Renal cortex interstitium (tissue), 11 donors: ENCODE data around the gene SLC9A9. TPM values are rescaled to one million over a fixed set of nuclear protein-coding genes. Genes with fewer than 3 reads are reported as not detected.
"Not testable (repeated sequence)": the region's sequence is repeated elsewhere in the genome, so short reads cannot be mapped to it uniquely, and the experiment has no call there.

ENCODE experiments used
- DNase-seq, 11 donors: peaks; one replicate each; pipeline ENCODE4 v3.0.0-alpha.2; 2013; ENCODE audit warnings: low read depth in 9 of 11, low spot score in 4 of 11; ENCODE audit errors: extremely low read depth in 1 of 11
- polyA plus RNA-seq, 3 donors: library from polyadenylated mRNA; unstranded; fragments of 120-200 nt; gene quantifications; one replicate each; pipeline ENCODE4 v1.2.1, GENCODE V29; 2013; ENCODE audit not compliant: insufficient read length in 3 of 3

Gene SLC9A9
- polyA plus RNA-seq, 3 donors: 4.7 to 6.0 (median 5.6) TPM

DNA sequence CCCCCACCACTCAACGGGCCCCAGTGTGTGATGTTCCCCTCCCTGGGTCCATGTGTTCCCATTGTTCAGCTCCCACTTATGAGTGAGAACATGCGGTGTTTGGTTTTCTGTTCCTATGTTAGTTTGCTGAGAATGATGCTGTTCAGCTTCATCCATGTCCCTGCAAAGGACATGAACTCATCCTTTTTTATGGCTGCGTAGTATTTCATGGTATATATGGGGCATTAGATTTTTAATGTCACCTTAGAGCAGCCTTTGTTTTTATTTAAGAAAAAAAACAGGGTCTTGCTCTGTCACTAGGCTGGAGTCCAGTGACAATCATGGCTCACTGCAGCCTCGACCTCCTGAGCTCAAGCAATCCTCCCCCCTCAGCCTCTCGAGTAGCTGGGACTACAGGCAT is 568.7 kb downstream of the SLC9A9 start:
- not testable (repeated sequence) for DNase-seq

DNA sequence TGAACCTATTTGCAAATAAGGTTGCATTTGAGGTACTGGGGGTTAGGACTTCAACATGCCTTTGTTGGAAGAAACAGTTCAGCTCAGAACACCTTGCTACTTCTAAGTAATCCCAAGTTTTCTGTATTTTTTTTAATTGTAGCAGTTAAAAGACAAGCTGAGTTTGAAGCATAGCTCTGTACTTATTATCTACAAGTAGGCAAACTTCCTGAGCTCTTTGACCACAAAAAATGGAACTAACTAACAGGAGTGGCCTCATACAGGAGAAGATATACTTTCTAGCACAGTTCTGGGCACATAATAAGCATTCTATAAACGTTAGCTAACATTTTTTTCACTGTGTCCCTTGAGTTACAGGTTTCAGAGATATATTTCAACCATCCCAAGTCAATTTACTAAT is 569.5 kb downstream of the SLC9A9 start:
- no peak for DNase-seq

DNA sequence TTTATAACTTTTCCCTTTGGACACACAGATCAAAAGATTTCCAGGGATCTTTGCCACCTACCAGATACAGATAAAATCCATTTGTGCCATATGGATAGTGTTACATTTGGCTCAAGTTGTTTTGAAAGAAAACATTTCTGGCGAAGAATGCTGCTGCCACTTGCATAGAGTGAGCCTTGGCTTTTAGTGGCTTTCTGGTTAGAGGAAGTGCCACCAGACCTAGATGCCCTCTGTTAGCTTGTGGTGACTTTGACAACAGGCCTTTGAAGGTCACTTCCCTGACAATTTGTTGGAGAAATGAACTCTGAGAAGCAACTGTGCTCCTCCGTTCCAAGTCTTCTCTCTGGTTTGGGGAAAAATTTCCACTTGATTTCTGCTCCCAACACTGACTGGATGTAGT is 570.7 kb downstream of the SLC9A9 start:
- DNase-seq: no peak

GRCh38 chr3:143276592-143276991 is 571.7 kb downstream of the SLC9A9 start:
- no peak for DNase-seq

GRCh38 chr3:143273975-143274690 is 574.1 kb downstream of the SLC9A9 start:
- no peak for DNase-seq

- no peak for DNase-seq
Observed at GRCh38 chr3:143271136-143271535, 577.1 kb downstream of the SLC9A9 start.

DNA sequence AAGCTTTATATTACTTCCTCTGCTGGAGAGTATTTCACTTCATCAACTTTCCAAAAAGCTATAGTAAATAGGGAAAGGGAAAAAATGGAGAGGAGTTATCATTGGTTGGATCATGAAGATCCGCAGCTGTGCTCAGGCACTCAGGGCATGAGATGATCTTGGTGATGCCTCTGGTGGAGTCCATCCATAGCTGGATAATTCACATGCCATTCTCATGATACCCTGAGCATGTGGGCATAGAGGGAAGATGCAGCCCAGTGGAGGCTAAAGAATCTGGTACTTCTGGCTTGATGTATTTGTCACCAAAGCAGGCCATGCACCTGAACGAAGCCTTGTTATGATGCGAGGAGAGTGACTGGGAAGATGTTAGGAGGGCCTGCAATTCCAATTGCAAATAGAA is 578.5 kb downstream of the SLC9A9 start:
- DNase-seq: no peak

- DNase-seq: no peak
Observed at GRCh38 chr3:143267989-143268388, 580.3 kb downstream of the SLC9A9 start.

GRCh38 chr3:143266927-143267326 is 581.3 kb downstream of the SLC9A9 start:
- no peak for DNase-seq

GRCh38 chr3:143266511-143266910 is 581.8 kb downstream of the SLC9A9 start:
- DNase-seq: no peak

DNA sequence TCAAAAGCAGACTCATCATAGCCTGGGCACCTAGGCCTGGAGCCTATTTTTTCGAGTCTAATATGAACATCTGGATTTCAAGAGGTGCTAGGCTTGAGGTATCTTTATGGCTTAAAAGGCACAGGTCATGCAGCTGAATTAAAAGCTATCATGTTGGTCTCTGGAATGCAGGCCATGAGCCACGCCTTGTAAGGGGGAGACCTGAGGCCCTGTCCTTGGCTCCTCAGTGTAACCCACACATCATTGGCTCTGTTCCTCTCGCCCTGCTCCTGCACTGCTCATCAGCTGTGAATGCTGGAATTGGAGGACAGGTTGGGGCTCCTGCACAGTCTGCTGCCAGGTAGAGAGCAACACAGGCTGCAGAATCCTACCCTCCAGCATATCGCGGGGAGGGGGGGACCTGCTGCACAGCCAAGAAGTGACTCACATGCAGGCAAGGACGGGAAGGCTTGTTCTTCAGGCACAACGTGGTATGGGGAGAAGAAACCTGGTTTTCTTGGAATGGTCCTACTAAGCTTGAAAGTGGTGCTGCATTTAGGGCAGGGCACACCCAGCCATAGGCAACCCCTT is 582.7 kb downstream of the SLC9A9 start:
- no peak for DNase-seq

GRCh38 chr3:143263852-143264513 is 584.3 kb downstream of the SLC9A9 start:
- no peak for DNase-seq

DNA sequence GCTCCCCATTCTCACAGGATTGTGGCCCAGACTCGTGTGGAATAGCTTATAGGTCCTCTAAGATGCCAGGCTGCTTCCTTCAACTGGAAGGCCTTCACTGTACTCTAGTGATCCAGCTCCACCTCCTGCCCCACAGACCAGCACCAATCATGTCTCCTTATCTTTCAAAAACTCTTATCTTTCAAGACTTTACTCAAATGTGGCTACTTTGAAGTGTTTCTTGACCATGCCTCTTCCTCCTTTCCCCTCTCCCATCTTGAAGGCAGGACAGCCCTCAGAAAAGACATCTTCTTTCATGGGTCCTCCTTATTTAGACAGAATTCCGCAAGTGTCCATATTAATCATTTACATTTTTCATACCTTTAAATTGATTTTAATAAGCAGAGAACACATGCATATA is 586.4 kb downstream of the SLC9A9 start:
- no peak for DNase-seq

- DNase-seq: no peak
Observed at GRCh38 chr3:143258692-143259091, 589.6 kb downstream of the SLC9A9 start.

DNA sequence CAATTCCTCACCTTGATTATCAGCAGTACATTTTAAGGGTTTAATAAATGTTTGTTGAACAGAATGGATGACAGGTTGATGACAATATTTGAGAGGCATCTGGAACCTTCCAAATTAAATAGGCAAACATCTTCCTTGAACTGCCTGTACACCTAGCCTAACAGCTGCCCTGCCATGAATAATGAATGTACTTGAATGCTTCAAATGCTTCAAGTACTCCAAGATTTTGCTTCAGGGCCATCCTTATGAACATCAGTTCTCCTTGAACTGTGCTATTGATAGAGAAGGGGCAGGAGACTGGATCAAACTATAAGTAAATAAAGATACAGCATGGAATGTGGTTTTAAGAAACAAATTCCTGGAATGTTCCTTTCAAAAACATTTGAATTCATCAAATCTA is 591.9 kb downstream of the SLC9A9 start:
- DNase-seq: no peak

DNA sequence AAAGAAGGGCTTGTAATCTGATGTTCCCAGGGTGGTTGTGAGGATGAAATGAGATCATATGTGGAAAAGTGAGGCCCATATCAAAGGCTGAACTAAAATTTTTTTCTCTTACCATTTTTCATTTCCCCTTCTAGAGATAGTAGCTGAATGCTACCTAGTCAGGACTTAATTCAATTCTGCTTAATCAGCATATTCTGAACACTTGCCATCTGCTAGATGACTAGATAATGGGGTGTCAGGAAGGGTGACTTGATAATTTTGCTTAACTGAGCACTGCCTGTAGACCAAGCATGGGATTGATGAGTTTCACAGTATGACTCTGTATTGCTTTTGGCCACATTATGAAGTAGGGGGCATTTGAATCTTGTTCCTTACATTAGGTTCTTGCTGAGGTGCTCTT is 592.5 kb downstream of the SLC9A9 start:
- no peak for DNase-seq

DNA sequence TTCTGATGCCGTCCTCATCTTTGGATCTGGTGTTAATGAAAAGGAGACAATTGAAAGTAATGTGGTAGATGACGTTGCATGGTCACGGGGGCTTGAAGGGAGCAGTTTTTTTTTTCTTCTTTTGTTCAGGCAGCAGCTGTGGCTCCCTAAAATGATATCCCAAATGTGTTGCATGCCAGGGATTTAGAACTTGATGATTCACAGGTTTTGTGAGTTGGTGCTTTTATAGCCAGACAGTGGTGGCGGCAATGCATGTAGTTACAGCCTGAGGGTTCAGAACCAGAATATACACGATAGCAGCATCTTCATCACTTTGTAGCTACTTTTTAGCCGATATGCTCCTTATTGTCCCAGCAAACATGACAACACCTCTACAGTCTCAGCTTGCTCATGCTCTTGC is 595.3 kb downstream of the SLC9A9 start:
- DNase-seq: no peak

DNA sequence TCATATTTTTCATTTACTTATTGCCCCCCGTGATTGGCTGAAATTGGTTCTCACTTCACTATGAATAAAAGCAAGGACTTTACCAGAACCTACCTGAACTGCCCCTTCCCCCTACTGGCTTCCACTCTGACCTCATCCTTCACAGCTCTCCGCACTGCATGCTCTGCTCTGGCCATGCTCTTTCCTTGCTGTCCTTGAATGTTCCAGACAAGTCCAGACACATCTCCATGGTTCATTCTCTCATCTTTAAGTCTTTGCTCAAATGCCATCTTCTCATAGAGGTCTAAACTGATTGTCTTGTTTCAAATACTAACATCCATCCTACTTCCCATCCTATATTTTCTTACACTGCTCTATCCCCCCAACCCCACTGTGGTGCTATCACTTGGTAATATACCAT is 599.3 kb downstream of the SLC9A9 start:
- DNase-seq: no peak

DNA sequence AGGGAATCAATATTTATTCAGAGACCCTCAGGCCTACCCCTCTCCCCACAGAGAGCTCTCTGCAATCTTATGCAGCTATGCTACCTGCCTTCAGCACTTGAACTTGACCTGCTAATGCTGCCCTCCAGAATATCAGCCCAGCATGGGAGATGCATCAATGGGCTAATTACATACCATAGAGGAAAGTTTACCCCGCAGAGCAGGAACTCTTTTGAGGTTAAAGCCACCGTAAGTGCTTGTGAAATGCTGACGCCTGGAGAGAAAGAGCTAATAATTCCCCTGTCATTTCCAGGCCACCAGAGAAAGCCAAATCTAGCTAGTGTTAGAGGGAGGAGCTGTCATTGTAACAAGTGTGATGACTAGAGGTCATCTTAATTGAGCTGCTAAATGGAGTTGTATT is 601.2 kb downstream of the SLC9A9 start:
- DNase-seq: no peak

DNA sequence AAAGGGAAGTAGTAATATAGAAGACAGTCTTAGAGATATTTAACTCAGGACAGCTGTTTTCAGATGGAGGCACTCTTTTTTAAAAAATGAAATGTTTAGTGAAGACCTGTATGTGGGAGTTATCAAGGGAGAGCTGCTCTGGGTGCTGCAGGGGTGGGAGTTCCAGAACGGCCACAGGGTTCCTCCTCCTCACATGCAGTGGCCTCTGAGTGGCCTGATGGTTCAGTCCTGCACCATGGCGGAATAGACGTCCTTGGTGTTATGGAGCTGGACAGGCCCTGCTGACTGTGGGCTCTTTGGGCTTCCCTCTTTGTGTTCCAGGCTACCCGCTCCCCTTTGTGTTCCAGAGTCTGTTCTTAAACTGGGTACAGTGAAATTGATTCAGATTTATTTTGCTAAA is 602.6 kb downstream of the SLC9A9 start:
- no peak for DNase-seq
